CMK (cell line): ENCODE measurements around the gene ARL13B.
"Not testable (repeated sequence)": the region's sequence is repeated elsewhere in the genome, so short reads cannot be mapped to it uniquely, and the experiment has no call there.

Experiments used
- DNase-seq: peaks from one replicate; pipeline ENCODE4 v3.0.0-alpha.2; 2010; ENCODE audit warnings: low read depth

ARL13B gene

GRCh38 chr3:94001191-94001590, 21.2 kb downstream of the ARL13B start:
- no peak for DNase-seq

GRCh38 chr3:94001827-94002495, 22.0 kb downstream of the ARL13B start:
- no peak for DNase-seq

GRCh38 chr3:94004301-94004910, 24.5 kb downstream of the ARL13B start:
- peak; percentile 15 for DNase-seq

- DNase-seq, result no peak
These were observed 28.3 kb downstream of the ARL13B start for GRCh38 chr3:94008253-94008652.

GRCh38 chr3:94009608-94010007, 29.7 kb downstream of the ARL13B start:
- no peak for DNase-seq

GRCh38 chr3:94011233-94011711, 31.3 kb downstream of the ARL13B start:
- DNase-seq, result no peak

GRCh38 chr3:94012185-94012584, 32.2 kb downstream of the ARL13B start:
- DNase-seq, result no peak

GRCh38 chr3:94015025-94015424, 35.1 kb downstream of the ARL13B start:
- DNase-seq, result no peak

- DNase-seq, result no peak
These were observed 39.7 kb downstream of the ARL13B start for GRCh38 chr3:94019659-94020058.

- no peak for DNase-seq
These were observed 40.3 kb downstream of the ARL13B start for GRCh38 chr3:94020293-94020692.

- DNase-seq, result no peak
These were observed 44.4 kb downstream of the ARL13B start for GRCh38 chr3:94024385-94024784.

GRCh38 chr3:94026623-94027022, 46.7 kb downstream of the ARL13B start:
- no peak for DNase-seq

- DNase-seq, result no peak
These were observed 48.3 kb downstream of the ARL13B start, which contains the start of gene STX19 for GRCh38 chr3:94028093-94028837. Gene STX19, minus strand, starts transcription at chr3:94028597. Its CDS starts 13,328 bp downstream, at chr3:94015269.

GRCh38 chr3:94036909-94037507, 57.1 kb downstream of the ARL13B start:
- peak; percentile 9 for DNase-seq

GRCh38 chr3:94043285-94043684, 63.3 kb downstream of the ARL13B start:
- no peak for DNase-seq

- DNase-seq, result not testable (repeated sequence)
These were observed 64.4 kb downstream of the ARL13B start for GRCh38 chr3:94044100-94044936.

- no peak for DNase-seq
These were observed 66.6 kb downstream of the ARL13B start for GRCh38 chr3:94046533-94046932.

- DNase-seq, result no peak
These were observed 69.3 kb downstream of the ARL13B start for GRCh38 chr3:94049267-94049666.

- DNase-seq, result no peak
These were observed 70.6 kb downstream of the ARL13B start for GRCh38 chr3:94050546-94050945.

GRCh38 chr3:94061297-94061696, 81.3 kb downstream of the ARL13B start:
- no peak for DNase-seq
